NCI-H446 treated with DMSO at 0.1 percent for 48 hours (cell line): ENCODE measurements around the gene CCDC92.
"Not testable (repeated sequence)": the region's sequence is repeated elsewhere in the genome, so short reads cannot be mapped to it uniquely, and the experiment has no call there.

Source experiments
- DNase-seq: peaks from one replicate; lab custom pipeline; 2025; lab: John Stamatoyannopoulos, UW

CCDC92 gene

DNA sequence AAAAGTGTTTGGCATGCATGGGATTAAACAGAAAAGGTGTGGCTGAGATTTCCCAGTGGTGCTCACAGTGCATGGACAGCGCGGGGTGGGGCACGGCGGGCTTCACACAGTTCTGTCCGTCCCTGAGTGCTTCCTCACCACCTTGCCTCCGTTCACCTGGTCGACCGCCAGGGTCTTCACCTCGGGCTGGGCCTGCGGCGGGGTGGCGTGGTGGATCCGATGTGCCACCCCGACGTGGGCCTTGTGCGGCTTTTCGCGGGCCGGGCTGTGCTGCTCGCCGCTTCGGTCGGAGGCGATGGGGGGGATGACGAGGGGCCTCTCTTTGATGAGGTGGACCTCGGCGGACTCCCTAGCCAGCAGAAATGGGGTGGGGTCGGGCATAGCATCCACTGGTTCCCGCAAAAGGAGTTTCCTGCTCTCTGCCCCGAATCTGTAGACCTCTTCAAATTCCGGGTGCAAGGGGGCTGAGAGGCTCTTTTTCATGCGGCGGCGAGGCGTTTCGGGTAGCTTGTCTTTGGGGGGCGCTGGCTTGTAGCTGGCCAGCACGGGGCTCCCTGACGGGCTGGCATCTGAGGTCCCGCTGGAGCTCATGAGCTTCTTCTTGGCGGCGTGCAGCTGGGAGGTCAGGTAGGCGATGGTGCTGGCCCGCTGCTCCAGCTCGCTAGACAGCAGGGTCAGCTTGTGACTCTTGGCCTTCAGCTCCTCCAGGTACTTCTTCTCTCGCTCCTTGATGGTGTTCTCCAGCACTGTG is 35.5 kb downstream of the CCDC92 start:
- no peak for DNase-seq

DNA sequence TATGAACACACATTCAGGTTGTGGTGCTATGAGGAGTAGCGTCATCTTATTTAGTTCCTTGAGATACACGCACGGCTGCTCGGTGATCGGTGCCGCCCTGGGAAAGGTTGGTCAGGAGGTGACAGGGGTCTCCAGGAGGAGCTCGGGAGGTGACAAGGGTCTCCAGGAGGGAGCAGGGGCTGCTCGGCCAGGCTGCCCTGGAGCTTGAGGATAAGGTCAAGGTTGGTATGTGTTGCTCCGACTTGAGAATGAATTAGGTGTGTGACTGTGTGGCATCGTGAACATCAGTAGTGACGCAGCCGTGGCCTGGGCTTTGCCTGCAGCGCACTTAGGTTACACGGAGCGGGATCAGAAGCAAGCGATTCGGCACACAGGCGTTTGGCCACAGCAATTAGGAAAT is 36.2 kb downstream of the CCDC92 start:
- DNase-seq, result no peak

DNA sequence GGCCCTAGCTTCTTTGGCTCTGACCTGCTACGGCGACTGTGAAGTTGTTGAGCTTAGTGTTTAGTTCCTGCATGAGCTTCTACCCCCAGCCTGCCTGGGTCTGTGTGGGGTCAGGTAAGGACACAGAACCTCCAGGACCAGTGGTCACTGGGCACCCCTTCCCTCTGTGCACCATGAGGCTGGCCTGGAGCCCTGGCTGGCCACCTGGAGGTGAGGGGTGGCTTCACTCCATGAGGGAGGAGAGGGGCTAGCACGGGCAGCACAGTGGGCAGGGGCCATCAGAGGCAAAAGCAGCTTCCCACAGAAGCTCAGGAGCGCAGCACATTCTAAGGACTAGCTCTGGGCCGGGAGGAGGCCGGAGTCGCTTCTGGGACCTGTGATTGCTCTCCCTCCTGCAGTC is 36.7 kb downstream of the CCDC92 start:
- DNase-seq, result no peak

GRCh38 chr12:123934829-123935228 is 37.8 kb downstream of the CCDC92 start:
- DNase-seq, result no peak

- no peak for DNase-seq
Observed at GRCh38 chr12:123934016-123934620, 38.5 kb downstream of the CCDC92 start.

DNA sequence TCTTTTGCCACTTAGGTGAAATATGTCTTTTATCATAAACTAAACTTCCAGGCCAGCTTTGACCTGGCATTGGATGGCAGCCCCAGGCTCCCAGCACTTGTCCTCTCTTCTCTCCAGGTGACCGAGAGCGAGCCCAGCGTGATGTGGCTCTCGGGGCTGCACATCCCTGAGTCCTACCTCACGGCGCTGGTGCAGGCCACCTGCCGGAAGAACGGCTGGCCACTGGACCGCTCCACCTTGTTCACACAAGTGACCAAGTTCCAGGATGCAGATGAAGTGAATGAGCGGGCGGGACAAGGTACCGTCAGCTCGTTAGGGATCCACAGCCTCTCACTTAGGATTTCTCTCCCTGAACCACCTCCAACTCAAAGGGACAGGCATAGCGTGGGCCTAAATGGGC is 39.4 kb downstream of the CCDC92 start:
- DNase-seq, result no peak

DNA sequence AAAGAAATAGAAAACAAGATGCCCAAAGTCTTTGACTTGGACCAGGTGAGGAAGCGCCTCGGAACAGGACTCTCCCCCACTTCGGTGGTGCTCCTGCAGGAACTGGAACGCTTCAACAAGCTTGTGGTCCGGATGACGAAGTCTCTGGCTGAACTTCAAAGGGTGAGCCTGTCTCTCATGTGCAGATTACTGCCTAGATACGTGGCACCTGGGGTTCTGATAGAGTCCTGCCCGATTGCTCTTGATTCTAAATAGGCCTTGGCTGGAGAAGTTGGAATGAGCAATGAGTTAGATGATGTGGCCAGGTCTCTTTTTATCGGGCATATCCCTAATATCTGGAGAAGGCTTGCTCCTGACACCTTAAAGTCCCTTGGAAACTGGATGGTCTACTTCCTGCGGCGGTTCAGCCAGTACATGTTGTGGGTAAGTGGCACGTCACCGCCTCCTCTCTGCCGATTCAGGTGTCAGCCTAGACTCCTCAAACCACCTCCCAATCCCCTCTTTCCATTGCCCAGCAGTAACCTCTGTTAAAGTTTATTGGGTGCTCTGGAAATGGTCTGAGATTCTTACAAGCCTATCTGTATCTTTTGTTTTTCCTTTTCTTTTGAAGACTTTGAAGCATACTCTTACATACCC is 40.8 kb downstream of the CCDC92 start:
- DNase-seq, result no peak

GRCh38 chr12:123929946-123930583 is 42.6 kb downstream of the CCDC92 start:
- no peak for DNase-seq

GRCh38 chr12:123928897-123929296 is 43.7 kb downstream of the CCDC92 start:
- no peak for DNase-seq

DNA sequence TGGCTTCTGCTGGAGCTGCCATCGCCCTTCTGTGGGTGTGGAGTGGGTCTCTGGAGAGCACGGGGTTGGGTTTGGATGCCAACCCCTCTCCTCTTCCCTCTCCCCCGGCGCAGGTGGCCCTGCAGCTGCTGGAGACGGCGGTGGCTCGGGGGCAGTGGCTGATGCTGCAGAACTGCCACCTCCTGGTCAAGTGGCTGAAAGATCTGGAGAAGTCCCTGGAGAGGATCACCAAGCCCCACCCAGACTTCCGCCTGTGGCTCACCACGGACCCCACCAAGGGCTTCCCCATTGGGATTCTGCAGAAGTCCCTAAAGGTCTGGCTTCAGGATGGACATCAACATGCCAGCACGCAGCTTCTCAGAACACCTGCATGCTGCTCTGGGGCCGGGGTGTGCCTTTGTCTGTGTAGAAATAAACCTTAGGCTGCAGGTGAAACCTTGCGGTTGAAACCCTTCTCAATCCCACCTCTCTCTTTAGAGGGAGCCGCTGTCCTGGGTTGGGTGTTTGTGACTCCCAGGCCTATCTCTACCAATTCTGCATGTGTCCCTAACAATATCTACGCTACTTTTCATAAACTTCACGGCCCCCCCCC is 44.3 kb downstream of the CCDC92 start:
- DNase-seq, result no peak

- DNase-seq, result no peak
Observed at GRCh38 chr12:123924539-123924938, 48.1 kb downstream of the CCDC92 start.

DNA sequence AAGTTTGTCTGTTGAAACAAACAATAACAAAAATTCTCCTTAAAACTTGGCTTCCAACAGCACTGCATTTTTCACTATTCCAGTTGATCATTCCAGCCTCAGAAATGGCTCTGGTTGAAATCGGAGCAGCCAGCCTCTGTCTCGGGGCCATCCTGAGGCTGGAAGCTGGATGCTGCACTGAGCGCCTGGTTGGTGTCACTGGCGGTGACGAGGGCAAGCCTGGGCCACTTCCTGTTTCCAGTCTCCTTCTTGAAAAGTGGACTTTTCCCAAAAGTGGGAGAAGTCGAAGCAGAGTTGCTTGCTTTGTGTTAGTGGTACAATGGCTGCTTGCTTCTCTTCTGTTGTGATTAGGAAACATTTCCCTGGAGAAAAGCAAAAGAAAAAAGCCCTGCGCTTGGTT is 48.7 kb downstream of the CCDC92 start:
- DNase-seq, result no peak

- DNase-seq, result no peak
Observed at GRCh38 chr12:123923038-123923437, 49.6 kb downstream of the CCDC92 start.

DNA sequence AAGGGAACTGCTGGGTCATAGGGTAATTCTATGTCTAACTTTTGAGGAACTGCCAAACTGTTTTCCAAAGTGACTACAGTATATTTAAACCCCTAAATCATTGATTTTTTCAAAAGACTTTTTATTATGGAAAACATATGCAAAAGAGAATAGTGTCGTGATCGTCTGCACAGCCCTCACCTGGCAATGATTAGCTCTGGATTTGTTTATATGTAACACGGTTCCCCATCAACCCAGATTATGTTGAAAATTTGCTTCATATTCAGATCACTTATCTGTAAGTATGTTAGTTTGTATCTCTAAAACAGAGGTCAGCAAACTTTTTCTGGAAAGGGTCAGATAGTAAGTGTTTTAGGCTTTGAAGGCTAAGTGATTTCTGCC is 52.7 kb downstream of the CCDC92 start:
- DNase-seq, result no peak

- DNase-seq, result no peak
Observed at GRCh38 chr12:123917337-123917850, 55.2 kb downstream of the CCDC92 start.

DNA sequence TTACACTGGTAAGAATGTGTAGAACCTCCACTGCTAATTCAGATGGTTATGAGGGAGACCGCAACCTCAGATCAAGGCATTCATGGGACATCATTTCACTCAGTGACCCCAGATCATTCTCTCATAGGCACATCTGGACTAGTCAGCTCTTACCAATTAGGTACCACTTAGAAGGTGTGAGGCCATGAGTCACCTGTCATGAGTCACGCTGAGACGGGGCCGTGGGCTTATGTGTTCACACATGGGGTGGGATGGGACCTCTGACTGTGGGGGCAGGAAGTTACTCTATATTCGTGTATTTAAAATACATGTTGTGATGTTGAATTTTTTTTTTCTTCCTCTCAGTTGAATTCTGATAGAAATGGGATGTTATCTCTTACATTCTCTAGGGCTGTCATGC is 55.9 kb downstream of the CCDC92 start:
- no peak for DNase-seq

DNA sequence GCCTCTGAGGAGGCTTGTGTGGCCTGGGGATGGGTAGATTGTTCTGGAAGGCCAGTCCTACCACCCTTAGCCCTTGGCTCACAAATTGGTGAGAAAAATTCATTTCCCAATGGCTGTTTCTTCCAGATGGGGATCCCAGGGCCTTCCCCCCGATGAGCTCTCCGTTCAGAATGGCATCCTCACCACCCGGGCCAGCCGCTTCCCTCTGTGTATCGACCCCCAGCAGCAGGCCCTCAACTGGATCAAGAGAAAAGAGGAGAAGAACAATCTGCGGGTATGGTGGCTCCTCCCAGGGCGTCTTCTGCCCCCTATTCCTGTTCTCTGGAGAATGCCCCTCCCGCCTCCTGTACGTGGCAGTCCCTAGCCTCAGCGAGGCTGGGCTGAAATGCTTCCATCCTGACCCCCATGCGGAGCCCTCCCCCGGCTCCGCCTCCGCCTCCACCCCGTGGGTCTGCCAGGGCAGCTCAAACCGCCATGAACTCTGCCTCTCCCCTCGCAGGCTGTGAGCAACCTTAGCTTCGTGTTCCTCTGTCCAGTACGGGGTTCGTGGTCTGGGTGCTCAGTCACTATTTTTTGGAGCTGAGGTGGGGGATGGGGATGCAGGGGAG is 57.8 kb downstream of the CCDC92 start:
- no peak for DNase-seq

GRCh38 chr12:123912415-123913380 is 59.9 kb downstream of the CCDC92 start:
- peak; percentile 27 for DNase-seq

DNA sequence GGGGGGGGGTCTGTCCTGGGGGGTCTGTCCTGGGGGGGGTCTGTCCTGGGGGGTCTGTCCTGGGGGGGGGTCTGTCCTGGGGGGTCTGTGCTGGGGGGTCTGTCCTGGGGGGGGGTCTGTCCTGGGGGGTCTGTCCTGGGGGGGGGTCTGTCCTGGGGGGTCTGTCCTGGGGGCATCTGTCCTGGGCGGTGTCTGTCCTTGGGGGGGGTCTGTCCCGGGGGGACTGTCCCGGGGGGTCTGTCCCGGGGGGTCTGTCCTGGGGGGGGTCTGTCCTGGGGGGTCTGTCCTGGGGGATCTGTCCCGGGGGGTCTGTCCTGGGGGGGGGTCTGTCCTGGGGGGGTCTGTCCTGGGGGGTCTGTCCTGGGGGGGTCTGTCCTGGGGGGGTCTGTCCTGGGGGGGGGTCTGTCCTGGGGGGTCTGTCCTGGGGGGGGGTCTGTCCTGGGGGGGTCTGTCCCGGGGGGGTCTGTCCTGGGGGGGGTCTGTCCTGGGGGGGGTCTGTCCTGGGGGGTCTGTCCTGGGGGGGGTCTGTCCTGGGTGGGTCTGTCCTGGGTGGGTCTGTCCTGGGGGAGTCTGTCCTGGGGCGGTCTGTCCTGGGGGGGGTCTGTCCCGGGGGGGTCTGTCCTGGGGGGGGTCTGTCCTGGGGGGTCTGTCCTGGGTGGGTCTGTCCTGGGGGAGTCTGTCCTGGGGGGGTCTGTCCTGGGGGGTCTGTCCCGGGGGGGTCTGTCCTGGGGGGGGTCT is 60.8 kb downstream of the CCDC92 start:
- not testable (repeated sequence) for DNase-seq

- DNase-seq, result no peak
Observed at GRCh38 chr12:123910761-123911193, 61.9 kb downstream of the CCDC92 start.
